NCI-H2107 (cell line): ENCODE data around the gene HMGCR.
"Not testable (repeated sequence)": the region's sequence is repeated elsewhere in the genome, so short reads cannot be mapped to it uniquely, and the experiment has no call there.

Source experiments
- DNase-seq: peaks from one replicate; lab custom pipeline; 2025; lab: John Stamatoyannopoulos, UW

HMGCR gene

DNA sequence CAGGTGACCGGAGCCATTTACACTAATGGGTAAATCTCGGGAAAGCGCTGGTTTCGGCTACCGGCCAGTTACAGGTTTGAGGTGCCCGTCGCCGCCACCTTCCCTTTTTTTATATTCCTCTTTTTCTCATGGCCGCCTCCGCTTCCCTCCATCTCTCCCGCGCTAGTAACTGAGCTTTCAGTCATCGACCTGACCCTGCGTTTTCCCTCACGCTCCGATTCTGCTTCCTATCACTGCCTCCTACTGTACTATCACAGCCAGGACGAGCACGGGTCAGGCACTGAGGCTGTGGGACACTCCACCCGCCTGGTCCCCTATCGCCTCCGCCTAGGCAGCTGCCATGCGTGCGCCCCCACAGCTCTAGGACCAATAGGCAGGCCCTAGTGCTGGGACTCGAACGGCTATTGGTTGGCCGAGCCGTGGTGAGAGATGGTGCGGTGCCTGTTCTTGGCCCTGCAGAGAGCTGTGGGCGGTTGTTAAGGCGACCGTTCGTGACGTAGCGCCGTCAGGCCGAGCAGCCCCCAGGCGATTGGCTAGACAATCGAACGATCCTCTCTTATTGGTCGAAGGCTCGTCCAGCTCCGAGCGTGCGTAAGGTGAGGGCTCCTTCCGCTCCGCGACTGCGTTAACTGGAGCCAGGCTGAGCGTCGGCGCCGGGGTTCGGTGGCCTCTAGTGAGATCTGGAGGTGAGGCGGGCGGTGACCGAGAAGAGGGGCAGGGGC lies at the start of gene HMGCR:
TSS of gene HMGCR (plus strand) at position 606 of the 722 bp plus-strand sequence. CDS start 5,386 bp downstream, outside the sequence.
- DNase-seq, result peak; percentile 84

DNA sequence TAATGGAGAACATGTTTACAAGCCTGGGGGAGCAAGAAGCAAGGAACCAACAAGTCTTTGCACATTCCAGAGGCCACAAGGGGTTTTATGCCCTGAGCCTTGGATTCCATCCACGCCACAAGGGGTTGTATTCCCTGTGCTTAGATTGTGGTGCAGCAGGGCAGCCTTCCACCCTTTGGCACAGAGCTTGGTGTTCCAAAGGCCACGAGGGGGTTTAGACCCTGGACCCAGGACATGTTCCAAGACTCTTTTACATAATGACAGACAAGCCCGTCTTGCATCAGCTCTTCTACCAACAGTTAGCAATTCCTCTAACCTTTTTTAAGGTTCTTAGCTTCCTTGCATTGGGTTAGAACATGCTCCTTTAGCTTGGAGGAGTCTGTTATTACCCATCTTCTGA lies 45.2 kb upstream of the HMGCR start:
- DNase-seq, result not testable (repeated sequence)

DNA sequence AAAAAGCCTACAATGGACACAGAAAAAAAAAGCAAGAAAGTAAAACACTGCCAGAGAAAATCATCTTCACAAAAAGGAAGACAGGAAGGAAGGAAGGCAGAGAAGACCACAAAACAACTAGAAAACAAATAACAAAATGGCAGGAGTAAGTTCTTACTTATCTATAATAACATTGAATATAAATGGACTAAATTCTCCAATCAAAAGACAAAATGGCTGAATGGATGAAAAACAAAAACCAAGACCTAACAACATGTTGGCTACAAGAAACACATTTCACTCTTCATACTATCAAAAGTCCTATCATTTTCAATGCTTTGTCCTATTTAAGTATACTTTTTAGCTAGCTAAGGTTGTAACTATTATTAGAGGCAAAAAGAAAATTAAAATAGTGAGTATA lies 36.9 kb upstream of the HMGCR start:
- no peak for DNase-seq

DNA sequence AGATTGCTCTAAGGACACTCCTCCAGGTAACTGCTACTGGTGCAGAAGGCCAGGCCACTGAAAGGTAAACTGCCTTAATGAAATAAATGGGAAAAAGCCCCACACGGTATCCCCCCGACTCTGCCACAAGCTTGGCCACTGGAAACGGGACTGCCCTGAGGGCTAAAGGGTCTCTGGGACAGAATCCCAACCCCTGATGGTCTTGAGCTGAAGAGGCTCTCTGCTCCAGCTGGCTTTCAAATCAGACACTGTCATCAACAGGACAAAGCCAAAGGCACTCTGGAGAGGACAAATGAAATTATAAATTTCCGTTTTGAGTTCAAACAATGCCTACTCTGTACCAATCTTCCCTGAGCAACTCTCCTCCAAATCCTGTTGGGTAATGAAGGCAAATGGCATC lies 33.6 kb upstream of the HMGCR start:
- DNase-seq, result no peak

DNA sequence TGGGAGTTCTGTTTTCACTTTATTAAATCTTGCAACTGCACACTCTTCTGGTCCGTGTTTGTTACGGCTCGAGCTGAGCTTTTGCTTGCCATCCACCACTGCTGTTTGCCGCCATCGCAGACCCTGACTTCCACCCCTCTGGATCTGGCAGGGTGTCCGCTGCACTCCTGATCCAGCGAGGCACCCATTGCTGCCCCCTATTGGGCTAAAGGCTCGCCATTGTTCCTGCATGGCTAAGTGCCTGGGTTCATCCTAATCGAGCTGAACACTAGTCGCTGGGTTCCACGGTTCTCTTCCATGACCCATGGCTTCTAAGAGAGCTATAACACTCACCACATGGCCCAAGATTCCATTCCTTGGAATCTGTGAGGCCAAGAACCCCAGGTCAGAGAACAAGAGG lies 32.5 kb upstream of the HMGCR start:
- not testable (repeated sequence) for DNase-seq

DNA sequence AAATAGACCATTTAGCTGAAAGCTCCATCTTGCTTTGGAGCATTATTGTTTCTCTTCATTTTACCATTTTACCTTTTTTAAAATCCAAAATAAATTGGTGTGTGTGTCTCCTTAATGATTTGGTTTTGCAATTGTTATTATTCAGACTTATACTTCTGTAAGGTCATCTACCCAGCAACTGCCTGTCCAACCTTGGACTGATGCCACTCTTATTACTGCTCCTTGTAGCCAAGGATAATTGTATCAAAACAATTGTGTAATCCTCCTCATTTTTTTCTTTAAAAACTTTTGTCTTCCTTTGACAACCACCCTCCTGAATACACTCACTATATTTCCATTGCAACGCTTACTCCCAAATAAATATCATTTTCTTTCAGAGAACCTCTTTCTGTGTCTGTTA lies 30.3 kb upstream of the HMGCR start:
- DNase-seq, result no peak

DNA sequence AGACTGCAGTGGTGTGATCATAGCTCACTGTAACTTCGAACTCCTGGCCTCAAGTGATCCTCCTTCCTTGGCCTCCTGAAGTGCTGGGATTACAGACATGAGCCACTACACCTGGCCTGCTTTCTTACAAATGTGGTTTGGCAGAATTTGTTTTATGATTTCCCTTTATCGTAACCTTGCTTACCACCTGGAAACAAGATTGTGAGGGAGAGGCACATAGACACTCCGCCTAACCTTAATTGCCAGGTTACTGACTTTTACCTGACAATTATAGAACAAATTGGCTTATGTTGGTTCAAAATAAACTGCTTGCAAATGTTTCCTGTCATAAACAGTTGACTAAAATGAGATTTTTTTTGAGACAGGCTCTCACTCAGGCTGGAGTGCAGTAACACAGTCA lies 26.8 kb upstream of the HMGCR start:
- DNase-seq, result no peak

DNA sequence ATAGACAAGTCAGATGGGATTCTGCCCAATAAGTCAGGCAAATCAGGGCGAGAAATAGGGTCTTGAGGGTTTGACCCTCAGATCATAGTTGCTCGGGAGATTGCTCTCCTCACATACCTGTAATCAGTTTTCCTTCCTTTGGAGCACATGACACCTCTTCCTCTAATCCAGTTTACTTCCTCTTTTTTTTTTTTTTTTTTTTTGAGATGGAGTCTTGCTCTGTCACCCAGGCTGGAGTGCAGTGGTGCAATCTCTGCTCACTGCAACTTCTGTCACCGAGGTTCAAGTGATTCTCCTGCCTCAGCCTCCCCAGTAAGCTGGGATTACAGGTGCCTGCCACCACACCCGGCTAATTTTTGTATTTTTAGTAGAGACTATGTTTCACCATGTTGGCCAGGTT lies 17.9 kb upstream of the HMGCR start:
- DNase-seq, result not testable (repeated sequence)

DNA sequence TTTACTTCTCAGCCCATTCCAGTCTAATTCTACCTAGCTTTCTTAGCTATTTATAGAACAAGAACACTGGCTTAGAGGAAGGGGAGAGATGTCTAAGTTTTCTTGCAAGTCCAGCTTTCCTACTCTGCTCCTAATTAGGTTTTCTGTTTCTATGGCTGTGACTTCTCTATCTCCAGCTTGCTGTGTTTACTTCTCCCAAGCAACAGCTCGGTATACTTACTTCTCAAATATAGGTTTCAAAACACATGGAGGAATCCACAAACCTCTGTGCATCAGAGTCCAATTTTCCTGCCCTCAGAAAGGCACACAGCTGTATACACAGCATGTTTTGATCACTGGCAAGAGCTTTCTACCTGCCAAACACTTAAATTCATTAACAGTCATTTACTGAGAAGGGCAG lies 17.4 kb upstream of the HMGCR start:
- DNase-seq, result no peak

DNA sequence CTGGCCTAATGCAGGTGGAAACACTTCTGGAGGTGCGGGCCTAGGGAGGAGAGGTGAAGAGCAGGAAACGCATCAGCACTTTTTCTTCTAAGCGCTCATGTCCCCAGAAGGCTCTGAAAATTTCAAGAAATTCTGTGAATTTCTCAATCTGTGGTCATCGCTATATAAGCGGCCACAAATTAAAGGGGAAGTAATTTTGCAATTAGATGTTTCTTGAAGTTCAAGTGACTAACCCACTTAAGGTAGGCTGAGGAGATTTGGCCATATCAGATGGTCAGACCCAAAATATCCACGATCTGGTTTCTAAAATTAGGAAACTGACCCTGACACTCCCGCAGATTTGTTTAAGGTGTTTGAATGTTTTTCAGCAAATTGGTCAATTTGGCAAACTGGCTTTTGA lies 16.6 kb upstream of the HMGCR start:
- DNase-seq, result no peak

DNA sequence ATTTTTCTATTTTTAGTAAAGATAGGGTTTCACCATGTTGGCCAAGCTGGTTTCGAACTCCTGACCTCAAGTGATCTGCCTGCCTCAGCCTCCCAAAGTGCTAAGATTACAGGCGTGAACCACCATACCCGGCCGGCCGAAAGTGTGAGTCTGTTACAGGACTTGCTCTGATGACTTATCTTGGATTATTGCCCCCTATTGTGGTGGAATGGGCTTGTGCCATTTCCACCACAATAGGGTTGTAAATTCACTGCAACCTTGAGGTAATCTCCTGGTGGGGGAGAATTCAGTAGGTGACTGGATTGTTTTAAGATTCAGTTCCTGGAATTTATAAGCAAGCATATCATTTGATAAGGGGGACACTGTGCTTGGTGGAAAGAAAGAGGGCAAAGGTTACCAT lies 15.0 kb upstream of the HMGCR start:
- no peak for DNase-seq

DNA sequence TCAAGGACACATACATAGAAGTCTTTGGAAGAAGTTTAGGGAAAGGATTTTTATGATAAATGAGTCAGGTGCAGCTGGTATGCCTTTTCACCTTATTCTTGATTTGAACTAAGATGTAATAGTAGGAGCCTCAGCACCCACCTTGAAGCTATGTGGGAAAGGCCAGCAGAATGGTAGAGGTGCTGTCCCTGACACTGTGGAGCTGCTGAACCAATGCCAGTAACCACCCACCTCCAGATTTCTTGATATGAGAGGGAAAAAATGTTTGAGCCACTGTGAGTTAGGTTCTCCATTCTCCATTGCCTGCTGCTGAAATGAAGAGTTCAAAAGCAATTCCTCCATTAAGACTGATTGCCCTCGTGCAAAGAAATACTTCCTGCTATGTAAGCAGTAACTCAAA lies 12.2 kb upstream of the HMGCR start:
- no peak for DNase-seq

DNA sequence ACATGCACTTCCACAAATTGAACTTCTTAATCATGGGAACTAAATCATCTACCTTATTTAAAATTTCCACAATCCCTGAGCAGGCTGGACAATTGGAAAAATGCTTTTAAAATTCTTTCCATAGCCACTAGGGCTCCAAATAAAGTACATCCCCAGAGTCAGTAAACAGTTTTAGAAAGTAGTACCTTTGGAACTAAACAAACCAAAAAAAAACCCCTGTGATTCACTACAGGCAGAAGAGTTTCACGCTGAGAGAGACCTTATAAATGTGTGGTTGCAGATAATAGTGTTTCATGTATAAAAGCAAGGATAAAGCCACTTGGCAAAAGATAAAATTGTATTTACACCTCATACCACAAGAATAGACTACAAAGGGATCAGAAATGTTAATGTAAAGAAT lies 11.8 kb upstream of the HMGCR start:
- DNase-seq, result no peak

DNA sequence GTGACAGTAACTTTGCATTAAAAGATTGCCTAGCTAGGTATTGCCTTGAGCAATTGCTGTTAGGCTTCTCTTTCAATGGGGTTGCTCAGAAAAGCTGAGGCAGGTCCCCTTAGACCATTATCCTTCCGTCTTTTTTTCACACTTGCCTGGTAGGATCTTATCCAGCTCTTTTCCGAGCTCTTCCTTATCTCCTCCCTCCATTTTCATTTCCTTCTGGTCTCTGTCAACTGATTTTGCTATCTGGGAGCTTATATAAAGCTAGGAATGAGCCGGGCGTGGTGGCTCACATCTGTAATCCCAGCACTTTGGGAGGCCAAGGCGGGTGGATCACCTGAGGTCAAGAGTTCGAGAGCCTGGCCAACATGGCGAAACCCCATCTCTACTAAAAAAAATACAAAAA lies 6.6 kb upstream of the HMGCR start:
- no peak for DNase-seq

DNA sequence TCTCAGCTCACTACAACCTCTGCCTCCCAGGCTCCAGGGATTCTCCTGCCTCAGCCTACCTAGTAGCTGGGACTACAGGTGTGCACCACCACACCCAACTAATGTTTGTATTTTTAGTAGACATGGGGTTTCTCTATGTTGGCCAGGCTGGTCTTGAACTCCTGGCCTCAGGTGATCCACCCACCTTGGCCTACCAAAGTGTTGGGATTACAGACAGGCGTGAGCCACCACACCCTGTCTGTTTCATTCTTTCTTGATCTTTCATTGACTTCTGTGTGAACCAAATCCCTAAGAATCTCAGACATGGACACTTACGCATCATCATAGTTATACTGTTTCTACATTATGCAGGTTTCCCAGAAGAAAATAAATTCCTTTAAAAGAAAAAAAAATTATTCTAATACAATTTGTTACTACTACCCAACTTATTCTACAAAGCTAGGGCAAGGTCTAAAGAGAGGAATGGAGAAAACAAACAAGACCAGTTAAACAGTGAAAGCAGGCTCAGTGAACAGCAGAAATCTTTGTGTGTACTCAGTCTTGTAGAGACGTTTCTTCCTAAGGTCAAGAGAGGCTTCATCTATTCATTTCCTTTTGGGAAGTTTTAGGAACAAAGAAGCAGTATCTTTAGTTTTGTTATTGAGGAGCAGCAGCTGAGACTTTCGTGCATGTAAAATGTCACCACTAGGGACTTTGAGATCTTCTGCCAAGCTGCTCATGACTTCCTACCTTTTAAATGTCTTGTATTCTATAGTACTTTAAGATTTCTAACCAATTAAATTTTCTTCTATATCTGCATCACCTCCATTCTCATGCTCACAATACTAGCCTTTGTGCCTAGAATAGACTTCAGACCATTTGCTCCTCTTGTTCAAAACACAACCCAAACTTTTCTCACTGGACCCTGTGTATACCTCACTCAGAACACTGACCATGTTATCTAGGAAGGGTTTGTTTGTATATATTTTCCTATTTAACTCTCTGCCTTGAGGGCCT lies 5.6 kb upstream of the HMGCR start:
- DNase-seq, result no peak

DNA sequence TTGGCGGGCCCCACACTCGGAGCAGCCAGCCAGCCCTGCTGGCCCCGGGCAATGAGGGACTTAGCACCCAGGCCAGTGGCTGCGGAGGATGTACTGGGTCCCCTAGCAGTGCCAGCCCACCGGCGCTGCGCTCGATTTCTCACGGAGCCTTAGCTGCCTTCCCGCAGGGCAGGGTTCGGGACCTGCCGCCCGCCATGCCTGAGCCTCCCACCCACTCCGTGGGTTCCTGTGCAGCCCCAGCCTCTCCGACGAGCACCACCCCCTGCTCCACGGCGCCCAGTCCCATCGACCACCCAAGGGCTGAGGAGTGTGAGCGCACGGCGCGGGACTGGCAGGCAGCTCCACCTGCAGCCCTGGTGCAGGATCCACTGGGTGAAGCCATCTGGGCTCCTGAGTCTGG lies 3.3 kb upstream of the HMGCR start:
- DNase-seq, result not testable (repeated sequence)

DNA sequence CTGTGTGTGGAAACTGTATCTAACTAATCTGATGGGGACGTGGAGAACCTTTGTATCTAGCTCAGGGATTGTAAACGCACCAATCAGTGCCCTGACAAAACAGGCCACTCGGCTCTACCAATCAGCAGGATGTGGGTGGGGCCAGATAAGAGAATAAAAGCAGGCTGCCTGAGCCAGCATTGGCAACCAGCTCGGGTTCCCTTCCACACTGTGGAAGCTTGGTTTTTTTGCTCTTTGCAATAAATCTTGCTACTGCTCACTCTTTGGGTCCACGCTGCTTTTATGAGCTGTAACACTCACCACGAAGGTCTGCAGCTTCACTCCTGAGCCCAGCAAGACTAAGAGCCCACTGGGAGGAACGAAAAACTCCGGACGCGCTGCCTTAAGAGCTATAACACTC lies 2.6 kb upstream of the HMGCR start:
- DNase-seq, result not testable (repeated sequence)

DNA sequence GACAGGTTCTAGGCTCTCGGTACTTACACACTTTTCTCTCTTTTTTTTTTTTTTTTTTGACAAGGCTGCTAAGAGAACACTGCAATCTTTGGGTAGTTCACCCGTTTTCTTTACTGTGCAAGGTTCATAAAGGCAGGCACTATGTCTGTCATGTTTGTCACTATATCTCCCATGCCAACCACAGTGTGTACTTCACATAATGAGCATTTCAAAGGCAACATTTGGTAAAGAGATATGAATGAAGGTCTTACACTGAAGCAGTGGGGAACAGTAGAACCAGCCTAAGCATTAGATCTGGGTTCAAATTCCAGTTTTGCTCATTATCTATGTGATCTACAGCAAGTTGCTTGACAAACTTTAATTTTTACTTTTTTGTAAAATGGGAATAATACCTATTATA lies 1.5 kb upstream of the HMGCR start:
- no peak for DNase-seq

DNA sequence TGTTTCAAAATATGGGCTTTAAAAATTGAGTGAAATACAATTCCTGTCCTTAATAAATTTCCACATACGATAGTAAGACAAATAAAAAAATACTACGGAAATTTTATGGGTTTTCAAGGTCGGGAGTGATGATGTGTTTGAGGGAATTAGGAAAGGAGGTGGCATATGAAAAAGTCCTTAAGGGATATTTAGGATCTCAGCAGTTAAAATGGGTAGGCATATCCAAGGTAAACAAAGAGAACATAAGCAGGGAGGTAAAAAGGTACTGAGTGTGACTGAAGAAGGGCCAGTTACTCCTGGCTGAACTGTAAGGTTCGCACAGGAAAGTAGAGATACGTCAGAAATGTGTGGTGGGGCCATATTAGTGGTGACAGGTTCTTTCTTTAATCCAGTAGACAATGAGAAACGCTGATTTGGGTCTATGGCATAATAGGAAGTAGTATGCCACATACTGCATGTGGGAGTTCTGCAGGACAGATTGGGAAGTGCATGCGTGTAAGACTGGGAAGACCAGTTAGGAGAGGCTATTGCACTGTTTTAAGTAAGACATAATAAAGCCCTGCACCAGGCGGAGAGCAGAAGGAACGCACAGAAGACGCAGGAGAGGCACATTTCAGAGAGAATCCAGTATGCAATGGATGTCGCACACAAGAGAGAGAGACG lies 937 bp upstream of the HMGCR start:
- no peak for DNase-seq

DNA sequence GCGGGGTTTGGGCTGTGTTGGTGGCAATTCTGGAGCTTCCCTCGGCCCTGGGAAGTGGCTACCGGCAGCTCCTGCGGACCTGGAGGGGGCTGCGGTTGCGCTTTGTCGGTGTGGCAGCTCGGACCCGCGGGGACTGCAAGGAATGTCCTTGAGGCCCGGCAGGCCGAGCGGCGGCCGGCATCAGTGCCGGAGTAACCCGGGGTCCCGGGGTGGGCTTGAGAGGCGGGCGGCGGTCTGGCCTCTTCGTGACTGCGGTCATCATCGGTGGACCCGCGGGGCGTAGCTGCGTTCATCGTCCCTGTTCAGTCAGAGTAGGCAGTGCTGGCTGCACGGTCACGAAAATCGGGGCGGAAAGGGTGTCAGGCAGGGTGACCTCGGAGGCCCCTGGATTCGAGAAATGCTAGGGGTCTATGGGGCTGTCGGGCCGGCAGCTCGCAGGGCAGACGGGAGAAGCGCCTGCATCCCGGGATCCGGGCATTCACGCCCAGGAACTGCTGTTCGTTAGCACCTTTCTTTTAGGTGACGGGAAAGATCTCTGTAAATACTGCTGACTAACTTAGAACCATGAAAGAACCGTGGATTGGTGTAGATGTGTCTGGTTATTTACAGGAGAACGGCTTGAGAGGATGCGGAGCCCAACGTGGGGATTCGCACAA lies 474 bp downstream of the HMGCR start:
- DNase-seq, result no peak

DNA sequence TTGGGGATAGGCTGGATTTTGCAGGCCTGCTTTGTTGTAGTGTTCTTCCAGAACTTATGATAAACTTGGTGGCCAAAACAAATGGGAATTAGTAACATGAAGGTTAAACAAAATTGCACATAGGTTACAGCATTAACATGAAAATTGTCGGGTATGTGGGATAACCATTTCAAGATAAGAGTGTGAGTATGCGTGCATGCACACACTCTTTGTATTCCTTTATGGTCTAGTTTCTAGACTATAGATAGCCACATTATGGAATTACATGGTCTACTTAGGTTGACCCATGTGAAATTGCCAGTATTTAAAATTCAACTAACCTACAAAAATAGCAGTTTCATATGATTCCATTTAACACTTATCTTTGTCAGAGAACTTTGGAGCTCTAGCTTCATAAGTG lies 1.4 kb downstream of the HMGCR start:
- no peak for DNase-seq
